H1 (cell line): ENCODE results near the gene XPO1. TPM values are rescaled to one million over a fixed set of nuclear protein-coding genes. Genes with fewer than 3 reads are reported as not detected.

Experiments used
- BRCA1 ChIP-seq: IDR thresholded peaks from 2 replicates; pipeline ENCODE4 v1.6.1; 2012; ENCODE audit warnings: low read depth, low read length, improper control_type of control experiment
- CHD7 ChIP-seq: fragments of 300-600 bp; sonication (generic); IDR thresholded peaks from 2 replicates; pipeline ENCODE4 v1.7.1; 2012; ENCODE audit warnings: low read length, moderate library complexity, mild to moderate bottlenecking, inconsistent platforms; ENCODE audit not compliant: insufficient replicate concordance
- JUND ChIP-seq: IDR thresholded peaks from 2 replicates; pipeline ENCODE4 v1.6.1; 2011; ENCODE audit warnings: mild to moderate bottlenecking, improper control_type of control experiment, low read length
- KDM4A ChIP-seq: IDR thresholded peaks from one replicate; pipeline ENCODE4 v1.7.1; 2012; ENCODE audit warnings: low read depth, mild to moderate bottlenecking, moderate library complexity, low read length, inconsistent platforms; ENCODE audit not compliant: severe bottlenecking
- polyA plus RNA-seq, 7 experiments: library from polyadenylated mRNA; depleted of rRNA in 3 of 7; stranded (reverse) in 5 of 7; unstranded in 2 of 7; fragments of >200 nt in 5 of 7; fragments of 200-250 nt in 2 of 7; gene quantifications; 1 replicate in 5 of 7; 2 replicates in 1 of 7; 4 replicates in 1 of 7; pipeline versions ENCODE4 v1.2.1 to v1.2.3, GENCODE V29; 2011 to 2013; ENCODE audit warnings: missing spikeins in 2 of 7, mixed read lengths in 2 of 7
- total RNA-seq: library from RNA; stranded (reverse); fragmentation: NEBNext Ultra II Directional; extraction: Animal tissue kit (Norgen Biotek cat#: 25700); gene quantifications from 2 replicates; pipeline ENCODE4 v1.2.1, GENCODE V29; 2021

The XPO1 gene
- total and polyA plus RNA-seq, 2 of the 8 experiments (the other 6 are each of a cell fraction or from before 2014, with no cell fraction given) = 110 to 296 TPM

GRCh38 chr2:61470122-61470951 lies 67.8 kb downstream of the XPO1 start (continued):
- TF ChIP-seq CHD7 (no peak), KDM4A (peak; percentile 42), JUND (no peak), BRCA1 (no peak)
